GM12878 (cell line): ENCODE measurements around the gene SBF1. TPM values are rescaled to one million over a fixed set of nuclear protein-coding genes. Genes with fewer than 3 reads are reported as not detected.

Experiments used
- ATAC-seq: fragments of 200-7000 bp; cut with Tn5 transposase; 3 replicates; pipeline ENCODE4 v1.9.1; 2020; ENCODE audit warnings: mild to moderate bottlenecking, moderate library complexity
- BruUV-seq: library from RNA; stranded (reverse); fragments of 400-500 nt; replicated peaks from 2 replicates; lab custom pipeline; 2021; lab: Mats Ljungman, UMichigan
- CTCF ChIA-PET: fragments of 300-600 bp; sonication (Branson Sonifier 250); formaldehyde crosslinking; extraction: SDS; loops from one replicate; lab custom pipeline; 2021; ENCODE audit warnings: inconsistent platforms; lab: Yijun Ruan, JAX
- POLR2A ChIA-PET: fragments of 350-600 bp; formaldehyde crosslinking; extraction: SDS; loops from one replicate; lab custom pipeline; 2021; ENCODE audit warnings: inconsistent platforms; lab: Charles Lee
- RAD21 ChIA-PET: fragments of 300-600 bp; sonication (Branson Sonifier 250); formaldehyde crosslinking; loops from one replicate; lab custom pipeline; 2023; ENCODE audit warnings: antibody characterized with exemption; ENCODE audit not compliant: unreplicated experiment; lab: Charles Lee
- SMC1A ChIA-PET: fragments of 300-600 bp; sonication (Branson Sonifier 250); formaldehyde crosslinking; loops from one replicate; lab custom pipeline; 2023; ENCODE audit not compliant: unreplicated experiment, uncharacterized antibody; lab: Charles Lee
- DNase-seq: peaks from one replicate; pipeline ENCODE4 v3.0.0-alpha.2; 2011; ENCODE audit warnings: low read depth, low spot score
- FAIRE-seq: peaks from 3 replicates; lab custom pipeline; 2011; peaks lifted over from hg19 to GRCh38; lab: Jason Lieb, UNC
- H2AFZ ChIP-seq: 2 replicates; pipeline ENCODE4 v1.6.0; 2011; ENCODE audit warnings: low read depth, low read length, control low read depth; ENCODE audit not compliant: control insufficient read depth
- H3K27ac ChIP-seq: 2 replicates; pipeline ENCODE4 v1.5.1; 2011; ENCODE audit warnings: control low read depth; ENCODE audit not compliant: control insufficient read depth, insufficient read depth
- H3K27me3 ChIP-seq, 2 experiments: replicated peaks in 1 of 2; 2 replicates each; pipeline versions ENCODE4 v1.6.0 to v1.6.1; 2011; ENCODE audit warnings: low read length in 1 of 2; ENCODE audit not compliant: control insufficient read depth in 2 of 2, insufficient read depth in 2 of 2
- H3K36me3 ChIP-seq, 2 experiments: 2 replicates each; pipeline ENCODE4 v1.5.1; 2011; ENCODE audit warnings: low read length in 1 of 2; ENCODE audit not compliant: control insufficient read depth in 2 of 2, insufficient read depth in 2 of 2
- H3K4me1 ChIP-seq: 2 replicates; pipeline ENCODE4 v1.6.1; 2011; ENCODE audit warnings: mild to moderate bottlenecking, low read length, moderate library complexity, mixed read lengths; ENCODE audit not compliant: control insufficient read depth, insufficient read depth
- H3K4me2 ChIP-seq: 2 replicates; pipeline ENCODE4 v1.6.0; 2011; ENCODE audit warnings: control low read depth; ENCODE audit not compliant: control insufficient read depth, insufficient read depth
- H3K4me3 ChIP-seq: fragments of 200-600 bp; sonication (generic); 2 replicates; pipeline ENCODE4 v1.5.1; 2016
- H3K79me2 ChIP-seq: 2 replicates; pipeline ENCODE4 v1.6.0; 2011; ENCODE audit warnings: low read length; ENCODE audit not compliant: control insufficient read depth, insufficient read depth
- H3K9ac ChIP-seq: 2 replicates; pipeline ENCODE4 v1.8.0; 2011; ENCODE audit warnings: low read length, control low read depth, mixed read lengths; ENCODE audit not compliant: control insufficient read depth, insufficient read depth
- H3K9me3 ChIP-seq: replicated peaks from 3 replicates; pipeline ENCODE4 v1.5.1; 2011; ENCODE audit warnings: mild to moderate bottlenecking, low read length; ENCODE audit not compliant: control insufficient read depth, insufficient read depth
- H4K20me1 ChIP-seq: 2 replicates; pipeline ENCODE4 v1.6.0; 2011; ENCODE audit not compliant: control insufficient read depth, insufficient read depth
- HDAC2 ChIP-seq: fragments of 200-600 bp; sonication (generic); IDR thresholded peaks from 2 replicates; pipeline ENCODE4 v1.6.1; 2017
- MEF2A ChIP-seq: IDR thresholded peaks from 2 replicates; pipeline ENCODE4 v1.6.1; 2011; ENCODE audit warnings: low read depth, mild to moderate bottlenecking, low read length, moderate library complexity; ENCODE audit not compliant: insufficient read depth
- PAX5 ChIP-seq: IDR thresholded peaks from 2 replicates; pipeline ENCODE4 v1.6.1; 2011; ENCODE audit warnings: low read depth, low read length, borderline replicate concordance
- RAD21 ChIP-seq: IDR thresholded peaks from 2 replicates; pipeline ENCODE4 v1.6.1; 2011; ENCODE audit warnings: mild to moderate bottlenecking, low read depth, low read length, moderate library complexity; ENCODE audit not compliant: insufficient read depth
- SIN3A ChIP-seq: IDR thresholded peaks from 2 replicates; pipeline ENCODE4 v1.6.1; 2012; ENCODE audit warnings: low read depth, low read length, improper control_type of control experiment
- WGBS: methylation state at CpG from one replicate; pipeline ENCODE4 v1.1.6; 2016; ENCODE audit warnings: low lambda C conversion rate; ENCODE audit not compliant: insufficient replicate concordance, insufficient coverage; ENCODE audit errors: missing lambda C conversion rate; 5-methylcytosine and 5-hydroxymethylcytosine counted together
- in situ Hi-C: fragments of 300-500 bp; cut with MboI; formaldehyde crosslinking; loops from 9 replicates; pipeline ENCODE4 v1.14.3; 2018; ENCODE audit warnings: mixed read lengths
- intact Hi-C: fragments of 100-400 bp; cut with micrococcal nuclease; formaldehyde crosslinking; loops from one replicate; pipeline ENCODE4 v1.14.2; 2022; ENCODE audit not compliant: unreplicated experiment
- polyA plus RNA-seq, 11 experiments: library from polyadenylated mRNA; depleted of rRNA in 4 of 11; unstranded in 6 of 11; stranded (reverse) in 5 of 11; fragments of >200 nt; fragmentation: Nextera tagmentation in 4 of 11; fragmentation: Illumina TruSeq in 1 of 11; extraction: Ambion mirVana in 4 of 11; extraction: Trizol in 1 of 11; gene quantifications; 1 replicate in 1 of 11; 2 replicates in 10 of 11; pipeline versions ENCODE4 v1.2.1 to v1.2.3, GENCODE V29; 2011 to 2016; ENCODE audit warnings: inconsistent platforms in 2 of 11, missing spikeins in 2 of 11, low read depth in 1 of 11
- total RNA-seq, 4 experiments: library from RNA; depleted of rRNA in 3 of 4; stranded (reverse); fragments of >200 nt in 3 of 4; fragmentation: Illumina TruSeq in 1 of 4; extraction: Trizol in 1 of 4; gene quantifications; 2 replicates each; pipeline versions ENCODE4 v1.2.1 to v1.2.3, GENCODE V29; 2013 to 2021
- TF ChIP-seq, protein P1 (sequence below): IDR thresholded peaks from 2 replicates; pipeline ENCODE4 v1.6.1; 2012; ENCODE audit warnings: low read depth, low read length, improper control_type of control experiment

The SBF1 gene
- total and polyA plus RNA-seq, 10 of the 15 experiments (the other 5 are each of a cell fraction or from before 2014, with no cell fraction given): 0.23 to 95.0 (median 17.8) TPM

DNA sequence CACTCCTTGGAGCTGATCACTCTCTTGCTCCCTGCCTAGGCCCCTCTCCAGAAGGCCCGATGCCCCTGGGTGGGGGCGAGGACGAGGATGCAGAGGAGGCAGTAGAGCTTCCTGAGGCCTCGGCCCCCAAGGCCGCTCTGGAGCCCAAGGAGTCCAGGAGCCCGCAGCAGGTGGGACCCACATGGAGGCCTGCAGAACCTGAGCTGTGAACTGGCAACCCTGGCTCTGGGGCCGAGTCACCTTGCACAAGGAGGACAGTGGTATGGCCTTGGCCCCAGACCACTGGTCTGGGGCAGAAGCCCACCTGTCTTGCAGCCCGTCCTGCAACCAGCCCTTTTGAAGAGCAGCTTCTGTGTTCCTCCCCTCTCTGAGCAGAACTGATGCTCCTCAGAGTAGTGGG, 44.3 kb upstream of the SBF1 start:
- ChIA-PET POLR2A (interaction anchor here (1.2 kb wide), 1 partner anchor 47 kb away, joined by 3 read pairs; no protein-coding TSS in a partner anchor), RAD21 (no interaction called here), CTCF (interaction anchor here (0.6 kb wide), 1 partner anchor 100 kb away, joined by 3 read pairs; no protein-coding TSS in a partner anchor), SMC1A (no interaction called here)
- no peak overlapping the region for H3K4me2 ChIP-seq
- no peak overlapping the region for H3K27ac ChIP-seq
- TF ChIP-seq RAD21 (no peak), MEF2A (no peak), HDAC2 (no peak), SIN3A (no peak)
- TF ChIP-seq, protein P1, sequence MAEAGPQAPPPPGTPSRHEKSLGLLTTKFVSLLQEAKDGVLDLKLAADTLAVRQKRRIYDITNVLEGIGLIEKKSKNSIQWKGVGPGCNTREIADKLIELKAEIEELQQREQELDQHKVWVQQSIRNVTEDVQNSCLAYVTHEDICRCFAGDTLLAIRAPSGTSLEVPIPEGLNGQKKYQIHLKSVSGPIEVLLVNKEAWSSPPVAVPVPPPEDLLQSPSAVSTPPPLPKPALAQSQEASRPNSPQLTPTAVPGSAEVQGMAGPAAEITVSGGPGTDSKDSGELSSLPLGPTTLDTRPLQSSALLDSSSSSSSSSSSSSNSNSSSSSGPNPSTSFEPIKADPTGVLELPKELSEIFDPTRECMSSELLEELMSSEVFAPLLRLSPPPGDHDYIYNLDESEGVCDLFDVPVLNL: no peak
- no peak overlapping the region for H2AFZ ChIP-seq
- H3K4me1 ChIP-seq: no peaks in the 10 kb centered on the region; the same call in 1 of the 2 replicates
- H3K27me3 ChIP-seq: no peaks in the 10 kb centered on the region
- peaks cover 13% of the 10 kb centered on the region for H3K79me2 ChIP-seq
- DNase-seq: no peak
- in situ Hi-C loops (no loop called here), intact Hi-C loops (no loop called here)
- H3K9me3 ChIP-seq: no peaks in the 10 kb centered on the region
- FAIRE-seq: no peak
- no peak for ATAC-seq
- H3K36me3 ChIP-seq: peaks cover 10 to 50% of the 10 kb centered on the region in 2 experiments; a peak in 3 of 4 replicates
- BruUV-seq: no TSS peak
- no peaks in the 10 kb centered on the region for H4K20me1 ChIP-seq
- H3K9ac ChIP-seq: no peak overlapping the region
- 88% methylated on average over 8 of the region's 8 CpGs for WGBS
- H3K4me3 ChIP-seq: no peak overlapping the region

DNA sequence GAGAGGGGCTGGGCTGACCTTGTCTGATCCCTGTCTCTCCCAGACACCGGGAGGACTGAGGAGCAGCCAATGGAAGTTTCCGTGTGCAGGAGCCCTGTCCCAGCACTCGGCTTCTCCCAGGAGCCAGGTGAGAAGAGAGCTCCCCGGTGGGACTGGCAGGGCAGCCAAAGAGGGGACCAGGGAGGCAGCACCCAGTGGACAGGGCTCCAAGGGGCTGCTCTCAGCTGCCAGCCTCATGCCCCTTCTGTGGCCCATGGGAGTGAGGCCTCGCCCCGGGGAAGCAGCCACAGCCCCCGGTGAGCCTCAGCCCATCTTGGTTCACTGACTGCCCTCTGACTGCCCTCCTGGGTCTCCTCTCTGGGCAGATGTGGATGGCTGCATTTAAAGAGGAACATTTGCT, 43.8 kb upstream of the SBF1 start:
- FAIRE-seq: no peak
- intact Hi-C loops (no loop called here), in situ Hi-C loops (no loop called here)
- Histone ChIP-seq H2AFZ (no peak overlapping the region), H3K4me3 (no peak overlapping the region), H3K9me3 (no peaks in the 10 kb centered on the region), H4K20me1 (no peaks in the 10 kb centered on the region), H3K4me2 (no peak overlapping the region), H3K36me3 (peaks cover 10 to 47% of the 10 kb centered on the region in 2 experiments; a peak in 3 of 4 replicates), H3K4me1 (no peaks in the 10 kb centered on the region)
- no peak for ATAC-seq
- BruUV-seq: no TSS peak
- ChIA-PET POLR2A (interaction anchor here (1.2 kb wide), 1 partner anchor 47 kb away, joined by 3 read pairs; no protein-coding TSS in a partner anchor), RAD21 (no interaction called here), CTCF (interaction anchor here (0.6 kb wide), 1 partner anchor 100 kb away, joined by 3 read pairs; no protein-coding TSS in a partner anchor)
- over 99% methylated on average over 7 of the region's 7 CpGs for WGBS
- DNase-seq: no peak
- no peak for TF ChIP-seq PAX5
- TF ChIP-seq, all 136 proteins: peak for 0
- Histone ChIP-seq H3K79me2 (peaks cover 10% of the 10 kb centered on the region), H3K9ac (no peak overlapping the region), H3K27me3 (no peaks in the 10 kb centered on the region), H3K27ac (no peak overlapping the region)
- SMC1A ChIA-PET: no interaction called here
